ENCODE measurements around the gene SLC15A5.

Gene SLC15A5

GRCh38 chr12:16184681-16185080 lies 92.8 kb downstream of the SLC15A5 start:
- Histone ChIP-seq H3K27me3 (peaks cover 15% of the 10 kb centered on the region), H3K27ac (no peak overlapping the region), H3K36me3 (no peaks in the 10 kb centered on the region), H3K4me3 (ENCODE audit: low read depth in 1 of 2, low read length in 1 of 2) (no peak overlapping the region), H3K9me3 (no peaks in the 10 kb centered on the region), H3K4me1 (ENCODE audit: control insufficient read depth in 1 of 2, insufficient read depth in 1 of 2, low read depth in 1 of 2, low read length in 1 of 2) (no peaks in the 10 kb centered on the region)
- TF ChIP-seq CTCF (IDR thresholded peaks at IDR 0.05), result no peak

DNA sequence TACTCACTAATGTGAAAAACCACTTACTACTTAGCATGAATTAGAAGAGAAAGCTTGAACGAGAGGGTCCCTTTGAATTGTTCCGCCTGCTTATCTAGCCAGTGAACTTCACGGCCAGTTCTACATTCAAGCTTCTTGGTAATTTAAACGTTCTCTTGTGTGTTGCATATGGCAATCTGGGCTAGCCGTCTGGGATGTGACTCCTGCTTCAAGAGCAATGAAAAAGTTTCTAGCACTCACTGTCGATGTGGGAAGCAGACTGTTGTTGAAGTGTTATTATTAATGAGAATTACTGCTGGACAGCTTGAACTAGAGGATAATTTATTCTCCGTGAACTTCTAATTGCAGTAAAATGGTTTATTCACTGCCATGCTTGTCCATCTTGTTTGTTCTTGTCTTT lies 93.9 kb downstream of the SLC15A5 start:
- Histone ChIP-seq H3K9me3 (no peaks in the 10 kb centered on the region), H3K27ac (no peak overlapping the region), H3K4me1 (ENCODE audit: control insufficient read depth in 1 of 2, insufficient read depth in 1 of 2, low read depth in 1 of 2, low read length in 1 of 2) (no peaks in the 10 kb centered on the region), H3K36me3 (no peaks in the 10 kb centered on the region), H3K27me3 (peaks cover 11% of the 10 kb centered on the region), H3K4me3 (ENCODE audit: low read depth in 1 of 2, low read length in 1 of 2) (no peak overlapping the region)
- no peak for TF ChIP-seq CTCF (IDR thresholded peaks at IDR 0.05)

DNA sequence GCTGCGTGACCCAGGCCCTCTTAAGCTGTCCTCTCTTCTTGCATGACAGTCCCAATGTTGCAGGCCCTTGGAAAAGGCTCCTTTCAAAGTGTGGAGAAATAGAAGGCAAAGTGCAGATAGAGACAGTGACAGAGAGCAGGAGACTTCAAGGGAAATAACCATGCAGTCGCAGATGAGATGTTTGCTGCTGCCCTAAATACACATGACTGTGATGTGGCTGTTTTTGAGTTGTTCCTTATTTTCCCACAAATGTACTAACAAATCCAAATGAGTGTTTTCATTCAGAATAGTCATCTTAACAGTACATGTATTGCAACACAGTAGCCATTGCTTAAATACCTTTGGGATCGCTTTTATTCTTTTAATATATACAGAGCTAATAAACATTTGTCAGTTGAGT lies 101.6 kb downstream of the SLC15A5 start:
- Histone ChIP-seq H3K36me3 (no peaks in the 10 kb centered on the region), H3K4me1 (ENCODE audit: control insufficient read depth in 1 of 2, insufficient read depth in 1 of 2, low read depth in 1 of 2, low read length in 1 of 2) (no peaks in the 10 kb centered on the region), H3K4me3 (ENCODE audit: low read depth in 1 of 2, low read length in 1 of 2) (no peak overlapping the region), H3K9me3 (no peaks in the 10 kb centered on the region), H3K27ac (no peak overlapping the region), H3K27me3 (no peaks in the 10 kb centered on the region)
- no peak for TF ChIP-seq CTCF (IDR thresholded peaks at IDR 0.05)

DNA sequence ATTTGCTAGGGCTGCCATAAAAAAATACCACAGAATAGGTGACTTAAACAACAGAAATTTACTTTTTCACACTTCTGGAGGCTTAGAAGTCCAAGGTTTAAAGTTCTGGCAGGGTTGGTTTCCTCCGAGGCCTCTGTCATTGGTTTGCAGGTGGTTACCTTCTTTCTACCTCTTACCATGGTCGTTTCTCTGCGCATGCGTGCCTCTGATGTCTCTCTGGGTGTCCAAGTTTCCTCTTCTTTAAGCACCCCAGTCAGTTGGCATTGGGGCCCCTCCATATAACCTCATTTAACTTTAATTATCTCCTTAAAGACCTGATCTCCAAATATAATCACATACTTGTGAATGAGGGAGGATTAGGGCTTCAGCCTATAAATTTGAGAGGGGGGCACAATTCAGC lies 103.2 kb downstream of the SLC15A5 start:
- no peaks in the 10 kb centered on the region for H3K9me3 ChIP-seq
- TF ChIP-seq CTCF (IDR thresholded peaks at IDR 0.05), result no peak

GRCh38 chr12:16171348-16171747 lies 106.1 kb downstream of the SLC15A5 start:
- H3K9me3 ChIP-seq, result no peaks in the 10 kb centered on the region
- H3K4me3 ChIP-seq (ENCODE audit: low read depth in 1 of 2, low read length in 1 of 2), result no peak overlapping the region
- H3K4me1 ChIP-seq (ENCODE audit: control insufficient read depth in 1 of 2, insufficient read depth in 1 of 2, low read depth in 1 of 2, low read length in 1 of 2), result no peaks in the 10 kb centered on the region
- H3K27me3 ChIP-seq, result no peaks in the 10 kb centered on the region
- H3K36me3 ChIP-seq, result no peaks in the 10 kb centered on the region
- no peak overlapping the region for H3K27ac ChIP-seq
- TF ChIP-seq CTCF (IDR thresholded peaks at IDR 0.05), result no peak

More for the DNA sequence above, 103.2 kb downstream of the SLC15A5 start:
- Histone ChIP-seq H3K4me3 (ENCODE audit: low read depth in 1 of 2, low read length in 1 of 2) (no peak overlapping the region), H3K27me3 (no peaks in the 10 kb centered on the region), H3K4me1 (ENCODE audit: control insufficient read depth in 1 of 2, insufficient read depth in 1 of 2, low read depth in 1 of 2, low read length in 1 of 2) (no peaks in the 10 kb centered on the region), H3K27ac (no peak overlapping the region), H3K36me3 (no peaks in the 10 kb centered on the region)

DNA sequence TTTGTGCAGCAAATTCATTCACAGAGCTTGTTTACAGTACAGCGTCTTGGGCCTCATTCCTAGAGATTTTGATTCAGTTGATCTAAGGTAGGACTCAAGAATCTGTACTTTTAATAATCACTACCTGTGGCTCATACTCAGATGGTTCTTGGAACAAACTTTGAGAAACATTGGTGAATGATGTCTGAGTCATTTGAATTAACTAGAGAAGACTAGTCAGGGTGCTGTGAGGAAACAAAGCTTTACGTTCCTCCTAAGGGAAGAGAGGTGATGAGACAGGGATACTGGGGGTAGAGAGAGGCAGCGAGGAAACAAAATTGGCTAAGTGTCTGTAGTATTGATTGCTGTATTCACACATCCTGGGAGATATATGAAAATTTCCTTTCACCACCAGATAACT lies 109.4 kb downstream of the SLC15A5 start:
- Histone ChIP-seq H3K9me3 (no peaks in the 10 kb centered on the region), H3K27ac (no peak overlapping the region), H3K4me1 (ENCODE audit: control insufficient read depth in 1 of 2, insufficient read depth in 1 of 2, low read depth in 1 of 2, low read length in 1 of 2) (no peaks in the 10 kb centered on the region), H3K36me3 (no peaks in the 10 kb centered on the region), H3K27me3 (no peaks in the 10 kb centered on the region), H3K4me3 (ENCODE audit: low read depth in 1 of 2, low read length in 1 of 2) (no peak overlapping the region)
- no peak for TF ChIP-seq CTCF (IDR thresholded peaks at IDR 0.05)

All from neutrophil (primary cell).